GM19193 (cell line): ENCODE measurements around the gene MATN4.

Source experiments
- POLR2A ChIP-seq: IDR thresholded peaks from 4 replicates; pipeline ENCODE4 v1.6.1; 2011; ENCODE audit not compliant: insufficient read depth, insufficient read length; ENCODE audit errors: extremely low read depth

Gene MATN4

GRCh38 chr20:45329497-45330319, 21.6 kb upstream of the MATN4 start:
- no peak for TF ChIP-seq POLR2A

GRCh38 chr20:45328451-45328850, 20.4 kb upstream of the MATN4 start:
- TF ChIP-seq POLR2A, result no peak

GRCh38 chr20:45325371-45325770, 17.3 kb upstream of the MATN4 start:
- no peak for TF ChIP-seq POLR2A

- TF ChIP-seq POLR2A, result no peak
These were observed 15.6 kb upstream of the MATN4 start for GRCh38 chr20:45323731-45324130.

GRCh38 chr20:45322952-45323383, 14.9 kb upstream of the MATN4 start:
- no peak for TF ChIP-seq POLR2A

- TF ChIP-seq POLR2A, result no peak
These were observed 13.0 kb upstream of the MATN4 start for GRCh38 chr20:45320948-45321595.

DNA sequence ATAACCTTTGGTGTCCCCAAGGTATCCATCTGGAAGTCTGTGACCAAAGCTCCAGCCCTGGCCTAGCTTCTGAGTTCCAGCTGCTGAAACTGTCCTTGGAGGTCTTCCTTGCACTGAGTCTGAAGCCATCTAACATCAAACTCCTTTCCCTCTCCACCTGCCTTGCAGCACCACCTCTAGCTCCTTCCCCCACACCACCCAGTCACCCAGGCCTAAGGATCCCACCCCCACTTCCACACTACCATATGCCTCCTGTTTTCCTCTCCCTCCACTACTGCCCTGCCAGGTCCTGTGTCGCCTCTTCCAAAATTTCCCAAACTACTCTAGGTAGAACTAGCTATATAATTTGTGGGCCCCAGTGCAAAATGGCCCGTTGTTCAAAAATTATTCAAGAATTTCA, 10.8 kb upstream of the MATN4 start:
- TF ChIP-seq POLR2A, result no peak

GRCh38 chr20:45318386-45318939, 10.4 kb upstream of the MATN4 start:
- no peak for TF ChIP-seq POLR2A

DNA sequence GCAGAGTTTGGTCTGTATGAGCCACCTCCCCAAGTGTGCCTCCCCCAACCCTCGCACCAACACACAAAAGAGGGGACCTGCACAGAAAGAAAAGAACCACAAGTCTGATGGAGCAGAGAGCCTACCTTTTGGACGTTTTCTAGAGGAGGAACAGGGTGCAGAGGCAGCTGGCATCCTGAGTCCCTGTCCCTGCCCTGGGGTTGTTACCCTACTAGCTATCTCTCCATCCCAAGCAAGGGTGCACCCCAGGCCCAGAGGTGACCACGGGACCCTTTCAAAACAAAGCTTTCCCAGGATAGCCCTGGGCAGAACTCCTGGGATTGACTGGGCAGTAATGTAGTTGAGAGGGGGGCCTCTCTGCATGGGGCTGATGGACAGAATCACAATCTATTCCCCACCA, 9.7 kb upstream of the MATN4 start:
- TF ChIP-seq POLR2A, result no peak

DNA sequence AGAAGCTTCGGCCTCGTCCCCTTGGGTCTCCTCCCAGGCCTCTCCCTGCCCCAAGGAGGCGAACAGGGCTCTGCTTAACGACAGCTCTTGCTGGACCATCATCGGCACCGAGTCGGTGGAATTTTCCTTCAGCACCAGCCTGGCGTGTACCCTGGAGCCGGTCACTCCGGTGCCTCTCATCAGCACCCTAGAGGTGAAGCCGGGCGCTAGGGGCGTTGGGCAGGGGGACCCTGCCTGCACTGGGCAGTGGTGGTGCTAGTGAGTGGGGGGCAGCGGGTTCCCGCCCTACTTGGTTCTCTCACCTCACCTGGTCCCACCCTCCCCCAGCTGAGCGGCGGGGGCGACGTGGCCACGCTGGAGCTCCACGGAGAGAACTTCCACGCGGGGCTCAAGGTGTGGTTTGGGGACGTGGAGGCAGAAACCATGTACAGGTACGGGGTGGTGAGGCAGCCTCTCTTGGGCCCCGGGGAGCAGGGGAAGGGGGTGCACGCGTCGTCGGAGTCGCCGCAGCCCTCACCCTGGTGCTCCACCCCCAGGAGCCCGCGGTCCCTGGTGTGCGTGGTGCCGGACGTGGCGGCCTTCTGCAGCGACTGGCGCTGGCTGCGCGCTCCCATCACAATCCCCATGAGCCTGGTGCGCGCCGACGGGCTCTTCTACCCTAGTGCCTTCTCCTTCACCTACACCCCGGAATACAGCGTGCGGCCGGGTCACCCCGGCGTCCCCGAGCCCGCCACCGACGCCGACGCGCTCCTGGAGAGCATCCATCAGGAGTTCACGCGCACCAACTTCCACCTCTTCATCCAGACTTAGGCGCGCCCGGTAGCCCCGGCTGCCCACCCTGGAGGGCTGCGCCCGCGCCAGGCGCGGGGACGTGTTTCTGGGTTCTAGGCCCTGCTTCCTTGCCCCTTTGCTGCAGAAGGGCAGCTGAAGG, 8.3 kb upstream of the MATN4 start:
- TF ChIP-seq POLR2A, result no peak

DNA sequence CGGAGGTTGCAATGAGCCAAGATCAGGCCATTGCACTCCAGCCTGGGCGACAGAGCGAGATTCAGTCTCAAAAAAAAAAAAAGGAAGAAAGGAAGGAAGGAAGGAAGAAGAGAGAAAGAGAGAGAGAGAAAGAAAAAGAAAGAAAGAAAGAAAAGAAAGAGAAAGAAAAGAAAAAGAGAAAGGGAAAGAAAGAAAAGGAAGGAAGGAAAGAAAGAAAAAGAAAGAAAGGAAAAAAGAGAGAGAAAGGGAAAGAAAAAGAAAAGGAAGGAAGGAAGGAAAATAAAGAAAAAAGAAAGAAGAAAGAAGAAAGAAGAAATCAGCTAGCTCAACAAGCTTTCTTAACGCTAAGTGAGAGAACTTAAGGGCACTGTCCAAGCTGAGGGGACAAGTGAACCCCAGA, 7.6 kb upstream of the MATN4 start:
- no peak for TF ChIP-seq POLR2A

DNA sequence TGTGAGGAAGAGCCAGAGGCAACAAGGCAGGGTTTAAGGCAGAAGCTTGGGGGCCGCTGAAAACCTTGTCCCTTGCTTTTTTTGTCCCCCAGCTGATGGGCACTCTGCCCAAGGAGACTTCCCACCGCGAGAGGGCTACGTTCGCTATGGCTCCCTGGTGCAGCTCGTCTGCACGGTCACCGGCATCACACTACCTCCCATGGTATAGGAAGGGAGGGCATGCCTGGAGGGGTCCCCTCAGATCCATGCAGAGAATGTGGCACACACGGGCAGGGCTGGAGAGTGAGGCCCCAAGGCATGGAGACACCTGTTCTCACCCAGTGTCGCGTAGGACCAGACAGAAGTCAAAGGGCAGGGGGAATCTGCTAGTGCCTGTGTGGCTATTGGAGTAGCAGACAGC, 5.8 kb upstream of the MATN4 start:
- no peak for TF ChIP-seq POLR2A

DNA sequence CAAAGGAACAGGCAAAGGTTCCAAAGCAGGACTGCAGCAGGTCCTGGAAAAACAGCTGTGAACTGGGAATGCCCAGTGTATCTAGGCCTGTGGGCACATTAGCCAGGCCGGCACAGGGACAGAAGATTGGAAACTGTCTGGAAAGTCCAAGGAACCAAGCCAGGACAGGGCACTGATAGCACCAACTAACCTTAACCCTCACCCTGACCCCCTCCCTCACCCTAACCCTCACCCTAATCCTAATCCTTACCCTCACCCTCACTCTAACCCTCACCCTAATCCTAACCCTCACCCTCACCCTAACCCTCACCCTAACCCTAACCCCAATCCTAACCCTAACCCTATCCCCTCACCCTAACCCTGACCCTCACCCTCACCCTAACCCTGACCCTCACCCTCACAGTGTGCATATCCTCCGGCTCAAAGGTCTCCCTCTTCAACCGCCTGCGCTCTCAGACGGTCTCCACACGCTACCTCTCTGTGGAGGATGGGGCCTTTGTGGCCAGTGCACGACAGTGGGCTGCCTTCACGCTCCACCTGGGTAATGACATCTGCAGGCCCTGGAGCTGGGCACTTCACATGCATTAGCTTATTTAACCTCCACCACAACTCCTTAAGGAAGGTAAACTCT, 5.1 kb upstream of the MATN4 start:
- no peak for TF ChIP-seq POLR2A

- no peak for TF ChIP-seq POLR2A
These were observed 4.1 kb upstream of the MATN4 start for GRCh38 chr20:45312241-45312640.
